Lung (tissue), 12 donors: Measurements from ENCODE around the gene KCNAB2. TPM values are rescaled to one million over a fixed set of nuclear protein-coding genes. Genes with fewer than 3 reads are reported as not detected.
"Not testable (repeated sequence)": the region's sequence is repeated elsewhere in the genome, so short reads cannot be mapped to it uniquely, and the experiment has no call there.

Experiments
- ATAC-seq: fragments of 200-7000 bp; cut with Tn5 transposase; one replicate; pipeline ENCODE4 v1.9.1; 2020; ENCODE audit warnings: moderate number of reproducible peaks; ENCODE audit not compliant: insufficient read depth, low FRiP score
- DNase-seq, 3 donors: peaks; one replicate each; pipeline ENCODE4 v3.0.0-alpha.2; 2013 to 2017
- H3K27ac ChIP-seq, 2 donors: one replicate each; pipeline ENCODE4 v1.5.1; 2013; ENCODE audit warnings: mild to moderate bottlenecking in 2 of 2, moderate library complexity in 2 of 2, control low read depth in 1 of 2, inconsistent platforms in 1 of 2, low read depth in 1 of 2, low read length in 1 of 2
- H3K27me3 ChIP-seq, 3 donors: one replicate each; pipeline ENCODE4 v1.5.1; 2013; ENCODE audit warnings: low read length in 2 of 3; ENCODE audit not compliant: control insufficient read depth in 3 of 3, insufficient read depth in 3 of 3
- H3K36me3 ChIP-seq, 4 donors: one replicate each; pipeline ENCODE4 v1.5.1; 2013; ENCODE audit warnings: low read length in 4 of 4, mild to moderate bottlenecking in 1 of 4, moderate library complexity in 1 of 4; ENCODE audit not compliant: control insufficient read depth in 4 of 4, insufficient read depth in 4 of 4
- H3K4me1 ChIP-seq, 5 donors: one replicate each; pipeline ENCODE4 v1.5.1; 2013; ENCODE audit warnings: low read length in 5 of 5, mild to moderate bottlenecking in 2 of 5, moderate library complexity in 1 of 5; ENCODE audit not compliant: control insufficient read depth in 5 of 5, insufficient read depth in 5 of 5
- H3K4me3 ChIP-seq: one replicate; pipeline ENCODE4 v1.5.1; 2013; ENCODE audit warnings: mild to moderate bottlenecking, control low read depth, moderate library complexity
- H3K9ac ChIP-seq, 2 donors: one replicate each; pipeline ENCODE4 v1.5.1; 2013; ENCODE audit warnings: low read length in 2 of 2, control low read depth in 1 of 2; ENCODE audit not compliant: insufficient read depth in 1 of 2
- H3K9me3 ChIP-seq, 4 donors: one replicate each; pipeline ENCODE4 v1.5.1; 2013; ENCODE audit warnings: low read length in 3 of 4, mild to moderate bottlenecking in 1 of 4, moderate library complexity in 1 of 4; ENCODE audit not compliant: control insufficient read depth in 4 of 4, insufficient read depth in 3 of 4
- CTCF ChIP-seq: IDR thresholded peaks from 2 replicates; pipeline ENCODE4 v1.5.1; 2012; ENCODE audit warnings: mild to moderate bottlenecking; ENCODE audit errors: control extremely low read depth, extremely low read depth
- WGBS, 2 donors: extraction: QIAGEN DNeasy Blood & Tissue Kit; methylation state at CpG; one replicate each; pipeline ENCODE4 v1.1.7; 2013; 5-methylcytosine and 5-hydroxymethylcytosine counted together
- polyA plus RNA-seq, 2 donors: library from polyadenylated mRNA; stranded (reverse); fragments of 200-250 nt; gene quantifications; one replicate each; pipeline ENCODE4 v1.2.1, GENCODE V29; 2013
- total RNA-seq, 2 donors: library from RNA; depleted of rRNA in 1 of 2; stranded (reverse); fragments of >200 nt in 1 of 2; gene quantifications; one replicate each; pipeline ENCODE4 v1.2.1, GENCODE V29; 2014 to 2021
- donor health status: control.
- donor health status: control.
- donor health status: Bipolar disorder and iron deficiency.
- donor health status: healthy.
- donor health status: DM: yes; HTN: yes; CAD: no.

Gene KCNAB2
- total and polyA plus RNA-seq, 4 donors = 13.7 to 86.4 (median 45.5) TPM

- peaks cover 0 to 7% (median 0%) of the 10 kb centered on the region in 3 donors for H3K27me3 ChIP-seq
- H3K9me3 ChIP-seq = no peaks in the 10 kb centered on the region
- H3K36me3 ChIP-seq = no peaks in the 10 kb centered on the region
- no peak for TF ChIP-seq CTCF
- ATAC-seq (no peak), DNase-seq (no peak)
- WGBS, 2 donors = 88 to 92% methylated on average over 6 of the region's 6 CpGs
- H3K9ac ChIP-seq = no peak overlapping the region
- H3K4me1 ChIP-seq = peaks cover 0 to 7% (median 3%) of the 10 kb centered on the region in 5 donors
- H3K4me3 ChIP-seq = no peak overlapping the region
- H3K27ac ChIP-seq = no peak overlapping the region
These were observed 17.0 kb downstream of the KCNAB2 start for GRCh38 chr1:6062670-6063069.

GRCh38 chr1:6063532-6064053, 17.9 kb downstream of the KCNAB2 start:
- not testable (repeated sequence) for H3K4me3 ChIP-seq, H3K27ac ChIP-seq, H3K27me3 ChIP-seq, H3K4me1 ChIP-seq, H3K9ac ChIP-seq, H3K9me3 ChIP-seq, ATAC-seq, H3K36me3 ChIP-seq, DNase-seq
- 73 to 75% methylated on average over 7 of the region's 7 CpGs for WGBS, 2 donors

- ATAC-seq = no peak
- Histone ChIP-seq H3K27ac (no peak overlapping the region), H3K4me1 (no peaks in the 10 kb centered on the region), H3K9ac (no peak overlapping the region), H3K9me3 (no peaks in the 10 kb centered on the region), H3K27me3 (peaks cover 0 to 3% (median 0%) of the 10 kb centered on the region in 3 donors), H3K4me3 (no peak overlapping the region), H3K36me3 (no peaks in the 10 kb centered on the region)
- 83 to 92% methylated on average over 27 to 28 of the region's 28 CpGs for WGBS, 2 donors
- DNase-seq = no peak
- TF ChIP-seq CTCF = no peak
These were observed 19.6 kb downstream of the KCNAB2 start for GRCh38 chr1:6065093-6065858.

- WGBS, 2 donors = 82 to 84% methylated on average over 7 to 8 of the region's 8 CpGs
- no peak overlapping the region for H3K9ac ChIP-seq
- no peak overlapping the region for H3K27ac ChIP-seq
- no peaks in the 10 kb centered on the region for H3K9me3 ChIP-seq
- no peak for DNase-seq
- H3K4me3 ChIP-seq = no peak overlapping the region
- peaks cover 0 to 3% (median 0%) of the 10 kb centered on the region in 3 donors for H3K27me3 ChIP-seq
- no peak for TF ChIP-seq CTCF
- no peaks in the 10 kb centered on the region for H3K36me3 ChIP-seq
- H3K4me1 ChIP-seq = no peaks in the 10 kb centered on the region
- no peak for ATAC-seq
These were observed 21.0 kb downstream of the KCNAB2 start for GRCh38 chr1:6066680-6067079.
